ENCODE data around the gene CD99L2. TPM values are rescaled to one million over a fixed set of nuclear protein-coding genes. Genes with fewer than 3 reads are reported as not detected.

Gene CD99L2
- total and polyA plus RNA-seq, 2 of the 8 experiments (the other 6 are each of a cell fraction or from before 2014, with no cell fraction given), result 8.0 to 8.5 TPM

- Histone ChIP-seq H2BK120ac (replicated peaks; ENCODE audit: low read depth, low read length) (no peak overlapping the region), H3K27me3 (replicated peaks in 1 of 4; ENCODE audit: control insufficient read depth in 3 of 4, extremely low read depth in 1 of 4, insufficient read depth in 3 of 4, low read length in 3 of 4) (no peaks in the 10 kb centered on the region; a peak in 1 of 7 replicates), H2BK5ac (ENCODE audit: low read depth, low read length) (no peak overlapping the region), H3K18ac (ENCODE audit: extremely low read depth, low read length) (no peak overlapping the region), H3K4me1 (replicated peaks in 1 of 4; ENCODE audit: control insufficient read depth in 3 of 4, insufficient read depth in 4 of 4, low read length in 3 of 4) (peaks cover 5 to 21% (median 10%) of the 10 kb centered on the region in 4 experiments; a peak in 6 of 7 replicates), H4K91ac (replicated peaks; ENCODE audit: insufficient read length, low read length) (no peak overlapping the region), H4K5ac (ENCODE audit: insufficient read length, low read depth, low read length) (no peak overlapping the region), H2AK5ac (ENCODE audit: low read depth, low read length) (no peak overlapping the region), H3K79me2 (ENCODE audit: control insufficient read depth in 1 of 2, insufficient read depth in 2 of 2, low read length in 2 of 2) (peaks cover 0 to 22% of the 10 kb centered on the region in 2 experiments; a peak in 3 of 4 replicates), H2AFZ (ENCODE audit: low read length) (no peak overlapping the region), H3K79me1 (ENCODE audit: low read depth, low read length) (no peaks in the 10 kb centered on the region), H3K4me3 (ENCODE audit: extremely low read depth in 1 of 4, insufficient read depth in 2 of 4, low read depth in 3 of 4, low read length in 4 of 4) (peak overlapping the region; percentile 51 to 93 (median 64)), H3K56ac (replicated peaks; ENCODE audit: insufficient read length, low read depth, low read length) (no peak overlapping the region), H3K23me2 (ENCODE audit: low read depth, low read length) (peaks cover 5% of the 10 kb centered on the region; the same call in 1 of the 2 replicates), H3K9me3 (ENCODE audit: insufficient read depth in 2 of 2, low read depth in 1 of 2, low read length in 1 of 2) (no peaks in the 10 kb centered on the region), H3K4me2 (ENCODE audit: insufficient read depth in 1 of 2, low read depth in 2 of 2, low read length in 2 of 2) (peak overlapping the region; percentile 62 to 90), H4K8ac (ENCODE audit: extremely low read depth, insufficient read depth, low read length) (peak overlapping the region; percentile 79; the same call in 1 of the 2 replicates), H3K36me3 (ENCODE audit: control insufficient read depth in 2 of 4, insufficient read depth in 4 of 4, low read length in 3 of 4) (0 out of 8 replicates have a peak, but pooled peaks cover 0 to 2% (median 0%) of the 10 kb centered on the region in 4 experiments), H3K9ac (replicated peaks in 1 of 4; ENCODE audit: extremely low read depth in 1 of 4, low read depth in 3 of 4, low read length in 3 of 4) (peak overlapping the region; percentile 35 to 84 (median 60); a peak in 6 of 7 replicates), H3K14ac (ENCODE audit: insufficient read length) (no peak overlapping the region), H4K20me1 (replicated peaks in 1 of 2; ENCODE audit: control insufficient read depth in 1 of 2, insufficient read depth in 2 of 2, low read length in 2 of 2) (no peaks in the 10 kb centered on the region), H3K4ac (replicated peaks; ENCODE audit: insufficient read length, low read depth, low read length) (no peak overlapping the region), H3K27ac (ENCODE audit: low read depth, low read length) (peak overlapping the region; percentile 75; the same call in 1 of the 2 replicates), H2BK12ac (ENCODE audit: low read depth, low read length) (no peak overlapping the region), H2BK20ac (ENCODE audit: low read length) (no peak overlapping the region), H2BK15ac (ENCODE audit: low read length) (no peak overlapping the region), H3K23ac (ENCODE audit: insufficient read length) (no peak overlapping the region)
- ChIA-PET CTCF (ENCODE audit: partially characterized antibody) (interaction anchor here (0.9 kb wide), 1 partner anchor 37 kb away, joined by 3 read pairs; no protein-coding TSS in a partner anchor), POLR2A (ENCODE audit: partially characterized antibody) (interaction anchor here (0.8 to 2.0 kb wide), 7 partner anchors 16 to 92 kb away, joined by 3 to 6 read pairs (median 4); partner anchors contain the start of gene HMGB3)
- 14% methylated on average over 10 of the region's 22 CpGs; no CpG with 5 or more reads in 1 of the 2 experiments for WGBS, 2 experiments (ENCODE audit: extremely low coverage in 1 of 2, insufficient coverage in 1 of 2, insufficient read length in 1 of 2, insufficient replicate concordance in 2 of 2, low coverage in 1 of 2, low lambda C conversion rate in 2 of 2, missing lambda C conversion rate in 1 of 2)
- DNase-seq (ENCODE audit: low read depth in 1 of 2, low spot score in 2 of 2), result peak in 1 of 2 experiments; percentile 51
- FAIRE-seq, result no peak
- TF ChIP-seq TEAD4 (IDR thresholded peaks at IDR 0.05; ENCODE audit: low read depth, low read length), result no peak
- TF ChIP-seq EP300 (IDR thresholded peaks at IDR 0.05; ENCODE audit: borderline replicate concordance in 1 of 2, low read depth in 2 of 2, low read length in 2 of 2), result no peak
- TF ChIP-seq, protein P1, sequence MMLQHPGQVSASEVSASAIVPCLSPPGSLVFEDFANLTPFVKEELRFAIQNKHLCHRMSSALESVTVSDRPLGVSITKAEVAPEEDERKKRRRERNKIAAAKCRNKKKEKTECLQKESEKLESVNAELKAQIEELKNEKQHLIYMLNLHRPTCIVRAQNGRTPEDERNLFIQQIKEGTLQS (IDR thresholded peaks at IDR 0.05; ENCODE audit: insufficient read depth, low read depth, low read length), result no peak
- TF ChIP-seq CBX5 (IDR thresholded peaks at IDR 0.05; ENCODE audit: low read depth, low read length), result no peak
- no peak for TF ChIP-seq KDM4A (IDR thresholded peaks at IDR 0.05; ENCODE audit: low read depth, low read length, severe bottlenecking)
- TF ChIP-seq, protein P2, sequence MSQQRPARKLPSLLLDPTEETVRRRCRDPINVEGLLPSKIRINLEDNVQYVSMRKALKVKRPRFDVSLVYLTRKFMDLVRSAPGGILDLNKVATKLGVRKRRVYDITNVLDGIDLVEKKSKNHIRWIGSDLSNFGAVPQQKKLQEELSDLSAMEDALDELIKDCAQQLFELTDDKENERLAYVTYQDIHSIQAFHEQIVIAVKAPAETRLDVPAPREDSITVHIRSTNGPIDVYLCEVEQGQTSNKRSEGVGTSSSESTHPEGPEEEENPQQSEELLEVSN (IDR thresholded peaks at IDR 0.05), result no peak
- TF ChIP-seq RNF2 (IDR thresholded peaks at IDR 0.05; ENCODE audit: borderline replicate concordance, low read depth, low read length, missing control alignments, poor library complexity, severe bottlenecking), result no peak
- TF ChIP-seq ASH2L (IDR thresholded peaks at IDR 0.05; ENCODE audit: low read length), result no peak
These were observed 797 bp downstream of the CD99L2 start for GRCh38 chrX:150897421-150898320.
